Measurements from ENCODE around the gene ADH4. TPM values are rescaled to one million over a fixed set of nuclear protein-coding genes. Genes with fewer than 3 reads are reported as not detected.

Gene ADH4
- total RNA-seq, 1 donor from 2014 or later, result not detected

DNA sequence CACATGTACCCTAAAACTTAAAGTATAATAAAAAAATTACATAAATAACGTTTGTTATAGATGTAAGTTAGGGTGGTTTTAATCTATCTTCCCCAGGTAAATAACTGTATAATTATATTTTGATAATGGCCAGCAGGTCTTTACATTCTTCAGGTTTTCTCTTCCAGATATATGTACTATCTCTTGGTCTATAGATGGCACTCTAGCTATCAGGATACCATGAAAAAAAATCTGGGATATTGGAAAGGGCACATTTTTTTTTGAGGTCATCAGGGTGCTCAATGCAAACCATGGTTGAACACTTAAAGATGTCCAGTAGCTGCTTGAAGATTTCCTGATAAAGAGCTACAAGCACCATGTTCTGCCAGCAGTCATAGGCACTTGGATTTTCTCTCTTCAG is 15.6 kb upstream of the ADH4 start:
- TF ChIP-seq CTCF (IDR thresholded peaks at IDR 0.05), result peak; percentile 61
- no peaks in the 10 kb centered on the region for H3K36me3 Mint-ChIP-seq (ENCODE audit: low read depth)
- no peaks in the 10 kb centered on the region for H3K4me1 Mint-ChIP-seq (ENCODE audit: low read depth)
- H3K27me3 Mint-ChIP-seq (ENCODE audit: low read depth), result no peaks in the 10 kb centered on the region
- DNase-seq (ENCODE audit: low spot score), result no peak
- H3K4me3 Mint-ChIP-seq (ENCODE audit: unreplicated experiment), result no peak overlapping the region
- no peaks in the 10 kb centered on the region for H3K9me3 Mint-ChIP-seq (ENCODE audit: low read depth)
- H3K27ac Mint-ChIP-seq (ENCODE audit: unreplicated experiment), result no peak overlapping the region

GRCh38 chr4:99157478-99157935 is 13.4 kb upstream of the ADH4 start:
- no peaks in the 10 kb centered on the region for H3K9me3 Mint-ChIP-seq (ENCODE audit: low read depth)
- H3K4me3 Mint-ChIP-seq (ENCODE audit: unreplicated experiment), result no peak overlapping the region
- TF ChIP-seq CTCF (IDR thresholded peaks at IDR 0.05), result no peak
- no peak for DNase-seq (ENCODE audit: low spot score)
- H3K36me3 Mint-ChIP-seq (ENCODE audit: low read depth), result no peaks in the 10 kb centered on the region
- no peak overlapping the region for H3K27ac Mint-ChIP-seq (ENCODE audit: unreplicated experiment)
- H3K4me1 Mint-ChIP-seq (ENCODE audit: low read depth), result no peaks in the 10 kb centered on the region
- no peaks in the 10 kb centered on the region for H3K27me3 Mint-ChIP-seq (ENCODE audit: low read depth)

GRCh38 chr4:99156992-99157391 is 12.9 kb upstream of the ADH4 start:
- Mint-ChIP-seq H3K36me3 (ENCODE audit: low read depth) (no peaks in the 10 kb centered on the region), H3K4me3 (ENCODE audit: unreplicated experiment) (no peak overlapping the region), H3K27me3 (ENCODE audit: low read depth) (no peaks in the 10 kb centered on the region), H3K27ac (ENCODE audit: unreplicated experiment) (no peak overlapping the region), H3K9me3 (ENCODE audit: low read depth) (no peaks in the 10 kb centered on the region), H3K4me1 (ENCODE audit: low read depth) (no peaks in the 10 kb centered on the region)
- TF ChIP-seq CTCF (IDR thresholded peaks at IDR 0.05), result no peak
- DNase-seq (ENCODE audit: low spot score), result no peak

- Mint-ChIP-seq H3K4me1 (ENCODE audit: low read depth) (no peaks in the 10 kb centered on the region), H3K36me3 (ENCODE audit: low read depth) (peaks cover 5% of the 10 kb centered on the region), H3K27ac (ENCODE audit: unreplicated experiment) (no peak overlapping the region), H3K27me3 (ENCODE audit: low read depth) (no peaks in the 10 kb centered on the region), H3K9me3 (ENCODE audit: low read depth) (peaks cover 12% of the 10 kb centered on the region), H3K4me3 (ENCODE audit: unreplicated experiment) (no peak overlapping the region)
- DNase-seq (ENCODE audit: low spot score), result no peak
- TF ChIP-seq CTCF (IDR thresholded peaks at IDR 0.05), result no peak
Measured at GRCh38 chr4:99154658-99155342, 10.7 kb upstream of the ADH4 start.

DNA sequence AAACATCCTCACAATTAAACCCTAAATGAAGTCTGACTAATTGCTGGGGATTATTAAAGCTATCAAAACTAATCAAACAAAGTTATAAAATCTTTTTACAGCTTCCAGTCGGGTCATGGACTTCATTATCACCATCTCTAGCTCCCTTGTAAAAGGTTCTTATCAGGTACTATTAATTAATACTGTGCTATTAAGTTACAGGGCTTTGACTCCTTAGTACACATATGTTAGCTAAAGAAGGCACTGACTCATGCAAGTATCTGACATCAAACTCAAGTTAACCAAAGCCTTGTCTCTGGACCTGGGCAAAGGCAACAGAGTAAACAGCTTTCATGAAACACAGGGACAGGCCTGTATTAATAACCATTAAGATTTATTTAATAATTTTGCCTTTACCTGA is 7.9 kb upstream of the ADH4 start:
- no peak for DNase-seq (ENCODE audit: low spot score)
- Mint-ChIP-seq H3K4me3 (ENCODE audit: unreplicated experiment) (no peak overlapping the region), H3K9me3 (ENCODE audit: low read depth) (peaks cover 12% of the 10 kb centered on the region), H3K27me3 (ENCODE audit: low read depth) (no peaks in the 10 kb centered on the region), H3K4me1 (ENCODE audit: low read depth) (no peaks in the 10 kb centered on the region), H3K27ac (ENCODE audit: unreplicated experiment) (no peak overlapping the region), H3K36me3 (ENCODE audit: low read depth) (peaks cover 5% of the 10 kb centered on the region)
- TF ChIP-seq CTCF (IDR thresholded peaks at IDR 0.05), result no peak

All from chondrocyte (in vitro differentiated cells).